ENCODE data around the gene MX2. TPM values are rescaled to one million over a fixed set of nuclear protein-coding genes. Genes with fewer than 3 reads are reported as not detected.

MX2 gene
- total and polyA plus RNA-seq, 2 of the 8 experiments (the other 6 are each of a cell fraction or from before 2014, with no cell fraction given), result 3.1 to 8.9 TPM

- Histone ChIP-seq H4K5ac (ENCODE audit: insufficient read length, low read depth, low read length) (no peak overlapping the region), H3K4me1 (replicated peaks in 1 of 4; ENCODE audit: control insufficient read depth in 3 of 4, insufficient read depth in 4 of 4, low read length in 3 of 4) (peaks cover 0 to 6% (median 4%) of the 10 kb centered on the region in 4 experiments; a peak in 4 of 7 replicates), H2BK15ac (ENCODE audit: low read length) (no peak overlapping the region), H3K27ac (ENCODE audit: low read depth, low read length) (no peak overlapping the region), H2BK12ac (ENCODE audit: low read depth, low read length) (no peak overlapping the region), H3K4me2 (ENCODE audit: insufficient read depth in 1 of 2, low read depth in 2 of 2, low read length in 2 of 2) (no peak overlapping the region), H2AK5ac (ENCODE audit: low read depth, low read length) (no peak overlapping the region), H2AFZ (ENCODE audit: low read length) (no peak overlapping the region), H3K14ac (ENCODE audit: insufficient read length) (no peak overlapping the region), H3K9me3 (ENCODE audit: insufficient read depth in 2 of 2, low read depth in 1 of 2, low read length in 1 of 2) (no peaks in the 10 kb centered on the region), H3K23ac (ENCODE audit: insufficient read length) (no peak overlapping the region), H3K79me2 (ENCODE audit: control insufficient read depth in 1 of 2, insufficient read depth in 2 of 2, low read length in 2 of 2) (no peaks in the 10 kb centered on the region), H3K4ac (replicated peaks; ENCODE audit: insufficient read length, low read depth, low read length) (no peak overlapping the region), H3K9ac (replicated peaks in 1 of 4; ENCODE audit: extremely low read depth in 1 of 4, low read depth in 3 of 4, low read length in 3 of 4) (no peak overlapping the region), H3K18ac (ENCODE audit: extremely low read depth, low read length) (no peak overlapping the region), H3K4me3 (ENCODE audit: extremely low read depth in 1 of 4, insufficient read depth in 2 of 4, low read depth in 3 of 4, low read length in 4 of 4) (no peak overlapping the region), H4K8ac (ENCODE audit: extremely low read depth, insufficient read depth, low read length) (no peak overlapping the region), H3K79me1 (ENCODE audit: low read depth, low read length) (no peaks in the 10 kb centered on the region), H2BK120ac (replicated peaks; ENCODE audit: low read depth, low read length) (no peak overlapping the region), H2BK20ac (ENCODE audit: low read length) (no peak overlapping the region), H3K56ac (replicated peaks; ENCODE audit: insufficient read length, low read depth, low read length) (no peak overlapping the region), H2BK5ac (ENCODE audit: low read depth, low read length) (no peak overlapping the region), H3K27me3 (replicated peaks in 1 of 4; ENCODE audit: control insufficient read depth in 3 of 4, extremely low read depth in 1 of 4, insufficient read depth in 3 of 4, low read length in 3 of 4) (no peaks in the 10 kb centered on the region; a peak in 2 of 7 replicates), H3K36me3 (ENCODE audit: control insufficient read depth in 2 of 4, insufficient read depth in 4 of 4, low read length in 3 of 4) (no peaks in the 10 kb centered on the region), H4K20me1 (replicated peaks in 1 of 2; ENCODE audit: control insufficient read depth in 1 of 2, insufficient read depth in 2 of 2, low read length in 2 of 2) (no peaks in the 10 kb centered on the region), H3K23me2 (ENCODE audit: low read depth, low read length) (no peaks in the 10 kb centered on the region; the same call in 1 of the 2 replicates), H4K91ac (replicated peaks; ENCODE audit: insufficient read length, low read length) (no peak overlapping the region)
- no peak for DNase-seq (ENCODE audit: low read depth in 1 of 2, low spot score in 2 of 2)
- WGBS, 2 experiments (ENCODE audit: extremely low coverage in 1 of 2, insufficient coverage in 1 of 2, insufficient read length in 1 of 2, insufficient replicate concordance in 2 of 2, low coverage in 1 of 2, low lambda C conversion rate in 2 of 2, missing lambda C conversion rate in 1 of 2), result 91% methylated on average over 8 of the region's 8 CpGs; no CpG with 5 or more reads in 1 of the 2 experiments
- no peak for FAIRE-seq
- CTCF ChIA-PET (ENCODE audit: partially characterized antibody), result interaction anchor here (1.0 to 9.6 kb wide), 3 partner anchors 9 to 73 kb away, joined by 3 to 72 read pairs (median 53); no protein-coding TSS in a partner anchor
- POLR2A ChIA-PET (ENCODE audit: partially characterized antibody), result no interaction called here
- TF ChIP-seq HDAC2 (IDR thresholded peaks at IDR 0.05; ENCODE audit: borderline replicate concordance in 1 of 2, low read depth in 2 of 2, low read length in 2 of 2), result no peak
Measured at GRCh38 chr21:41357546-41357945, 4.3 kb upstream of the MX2 start.
